Activated CD8-positive, alpha-beta memory T cell treated with anti-CD3 and anti-CD28 coated beads, Interleukin-2, amount 10 ng/mL, durations not matched to agents 7 days and 5 days (primary cell): ENCODE data around the gene CFAP65. TPM values are rescaled to one million over a fixed set of nuclear protein-coding genes. Genes with fewer than 3 reads are reported as not detected.
A peak's percentile ranks its signal among the peaks of the same experiment; 100 is the strongest.

Experiments used
- ATAC-seq: fragments of 150-1000 bp; cut with Tn5 transposase; one replicate; pipeline ENCODE4 v1.10.0; 2021; ENCODE audit warnings: moderate library complexity
- CTCF ChIA-PET: fragments of 350-600 bp; sonication (Branson Sonifier 250); formaldehyde crosslinking; loops from one replicate; lab custom pipeline; 2021; ENCODE audit warnings: antibody characterized with exemption; lab: Charles Lee
- DNase-seq: peaks from one replicate; pipeline ENCODE4 v3.0.0-alpha.2; 2020
- H3K27ac Mint-ChIP-seq: one replicate; pipeline ENCODE4 v1.8.0; 2021; ENCODE audit warnings: mild to moderate bottlenecking, mixed read lengths
- H3K27me3 Mint-ChIP-seq: one replicate; pipeline ENCODE4 v1.8.0; 2021; ENCODE audit warnings: mixed read lengths
- H3K36me3 Mint-ChIP-seq: one replicate; pipeline ENCODE4 v1.8.0; 2021; ENCODE audit warnings: mild to moderate bottlenecking, mixed read lengths
- H3K4me1 Mint-ChIP-seq: one replicate; pipeline ENCODE4 v1.8.0; 2021; ENCODE audit warnings: mixed read lengths
- H3K4me3 Mint-ChIP-seq: one replicate; pipeline ENCODE4 v1.8.0; 2021; ENCODE audit warnings: mild to moderate bottlenecking, moderate library complexity, mixed read lengths
- H3K9me3 Mint-ChIP-seq: one replicate; pipeline ENCODE4 v1.8.0; 2022; ENCODE audit warnings: low read depth, mixed read lengths
- total RNA-seq, 2 experiments: library from RNA; stranded (reverse); gene quantifications; one replicate each; pipeline ENCODE4 v1.2.3, GENCODE V29; 2021

CFAP65 gene
- total RNA-seq, 2 experiments from 2014 or later: not detected

DNA sequence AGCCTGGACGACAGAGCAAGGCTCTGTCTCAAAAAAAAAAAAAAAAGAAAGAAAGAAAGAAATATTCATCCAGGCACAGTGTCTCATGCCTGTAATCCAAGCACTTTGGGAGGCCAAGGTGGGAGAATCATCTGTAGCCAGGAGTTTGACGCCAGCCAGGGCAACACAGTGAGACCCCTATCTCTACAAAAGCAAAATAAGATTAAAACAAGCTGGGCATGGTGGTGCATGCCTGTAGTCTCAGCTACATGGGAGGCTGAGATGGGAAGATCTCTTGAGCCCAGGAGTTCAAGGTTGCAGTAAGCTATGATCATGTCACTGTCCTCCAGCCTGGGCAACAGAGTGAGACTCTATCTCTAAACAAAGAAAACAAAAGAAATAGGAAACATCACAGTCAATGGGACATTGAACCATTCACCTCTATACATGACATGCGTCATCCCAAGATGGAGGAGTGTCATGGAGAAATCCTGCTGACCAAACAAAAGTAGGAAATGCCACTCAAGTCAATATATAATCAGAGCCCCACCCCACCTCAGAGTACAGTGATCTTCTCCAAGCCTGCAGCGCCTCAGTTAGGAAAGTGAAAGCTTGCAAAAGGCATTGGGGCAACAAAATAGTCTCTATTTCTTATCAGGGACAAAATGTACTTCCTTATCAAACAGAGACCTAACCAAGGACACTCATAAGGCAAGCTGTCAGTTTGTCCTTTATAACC lies 66.1 kb downstream of the CFAP65 start:
- no peaks in the 10 kb centered on the region for H3K36me3 Mint-ChIP-seq
- CTCF ChIA-PET: interaction anchor here (0.6 to 1.6 kb wide), 6 partner anchors 9 to 122 kb away, joined by 3 to 5 read pairs (median 4); partner anchors contain the start of gene FEV
- H3K4me1 Mint-ChIP-seq: peaks cover 2% of the 10 kb centered on the region
- no peak overlapping the region for H3K27ac Mint-ChIP-seq
- no peak for DNase-seq
- no peaks in the 10 kb centered on the region for H3K9me3 Mint-ChIP-seq
- no peak overlapping the region for H3K4me3 Mint-ChIP-seq
- H3K27me3 Mint-ChIP-seq: peaks cover 73% of the 10 kb centered on the region
- ATAC-seq: no peak

DNA sequence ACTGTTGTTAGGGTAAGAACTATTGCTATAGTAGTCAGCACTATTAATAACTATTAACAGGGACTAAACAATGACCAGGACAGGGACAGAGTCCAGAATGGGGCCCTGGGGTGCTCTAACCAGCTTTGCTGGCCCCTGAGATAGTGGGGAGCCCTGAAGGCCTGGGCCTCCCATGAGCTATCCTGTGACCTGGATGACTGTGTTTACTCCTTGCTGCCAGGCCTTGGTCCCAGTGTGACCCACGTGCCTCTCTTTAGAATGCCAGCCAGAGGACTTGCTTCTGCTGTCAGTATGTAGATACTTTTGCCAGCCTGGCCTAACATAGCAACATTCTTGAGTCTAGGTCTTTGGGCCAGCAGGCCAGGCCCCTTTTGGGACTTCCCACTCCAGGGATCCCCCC lies 70.4 kb downstream of the CFAP65 start:
- Mint-ChIP-seq H3K36me3 (no peaks in the 10 kb centered on the region), H3K4me1 (no peaks in the 10 kb centered on the region), H3K9me3 (no peaks in the 10 kb centered on the region), H3K27ac (no peak overlapping the region), H3K27me3 (peaks cover 58% of the 10 kb centered on the region), H3K4me3 (no peak overlapping the region)
- no peak for ATAC-seq
- DNase-seq: no peak
- CTCF ChIA-PET: interaction anchor here (1.2 kb wide), 1 partner anchor 9 kb away, joined by 7 read pairs; no protein-coding TSS in a partner anchor

DNA sequence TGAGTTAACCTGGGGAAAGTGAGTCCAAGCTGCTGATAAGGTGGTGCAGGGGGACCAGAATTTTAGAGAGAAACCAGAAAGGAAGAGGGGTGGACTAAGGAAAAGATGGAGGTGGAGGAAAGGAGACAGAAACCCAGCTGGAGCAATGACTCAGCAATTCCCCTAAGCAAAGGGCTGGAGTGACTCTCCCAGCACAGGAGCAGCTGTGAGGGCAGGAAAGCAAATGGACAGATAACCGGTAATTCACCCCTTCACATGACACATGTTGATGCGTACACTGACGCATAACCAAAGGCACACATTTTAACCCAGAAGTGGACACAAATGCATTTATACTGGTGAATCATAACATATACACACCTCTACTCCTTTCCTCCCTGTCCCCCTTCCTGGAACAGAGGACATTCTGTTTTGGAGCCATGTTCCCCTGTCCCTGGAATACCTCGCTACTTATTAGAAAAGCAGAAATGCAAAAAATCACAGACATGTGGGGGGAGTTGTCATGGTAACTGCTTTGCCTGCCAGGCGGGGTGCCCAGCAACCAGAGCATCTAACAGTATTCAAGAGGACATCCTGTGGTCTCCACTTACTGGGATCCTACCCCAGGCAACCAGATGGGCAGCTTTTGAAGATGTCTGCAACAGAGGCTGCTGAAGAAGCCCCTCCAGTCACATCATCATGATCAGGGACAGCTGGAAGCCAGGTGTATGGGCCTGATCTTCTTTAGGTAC lies 77.1 kb downstream of the CFAP65 start:
- CTCF ChIA-PET: interaction anchor here (1.1 to 1.9 kb wide), 4 partner anchors 12 to 94 kb away, joined by 3 to 5 read pairs (median 4); no protein-coding TSS in a partner anchor
- DNase-seq: no peak
- peaks cover 63% of the 10 kb centered on the region for H3K27me3 Mint-ChIP-seq
- no peak overlapping the region for H3K4me3 Mint-ChIP-seq
- H3K27ac Mint-ChIP-seq: no peak overlapping the region
- ATAC-seq: no peak
- H3K9me3 Mint-ChIP-seq: no peaks in the 10 kb centered on the region
- peaks cover 9% of the 10 kb centered on the region for H3K4me1 Mint-ChIP-seq
- peaks cover 4% of the 10 kb centered on the region for H3K36me3 Mint-ChIP-seq

GRCh38 chr2:218963601-218964000 lies 77.7 kb downstream of the CFAP65 start:
- CTCF ChIA-PET: interaction anchor here (1.1 to 2.1 kb wide), 2 partner anchors 17 to 65 kb away, joined by 4 to 6 read pairs; no protein-coding TSS in a partner anchor
- Mint-ChIP-seq H3K36me3 (peaks cover 4% of the 10 kb centered on the region), H3K27ac (no peak overlapping the region), H3K27me3 (peaks cover 66% of the 10 kb centered on the region), H3K4me3 (no peak overlapping the region), H3K4me1 (peaks cover 12% of the 10 kb centered on the region), H3K9me3 (no peaks in the 10 kb centered on the region)
- ATAC-seq: no peak
- DNase-seq: no peak

DNA sequence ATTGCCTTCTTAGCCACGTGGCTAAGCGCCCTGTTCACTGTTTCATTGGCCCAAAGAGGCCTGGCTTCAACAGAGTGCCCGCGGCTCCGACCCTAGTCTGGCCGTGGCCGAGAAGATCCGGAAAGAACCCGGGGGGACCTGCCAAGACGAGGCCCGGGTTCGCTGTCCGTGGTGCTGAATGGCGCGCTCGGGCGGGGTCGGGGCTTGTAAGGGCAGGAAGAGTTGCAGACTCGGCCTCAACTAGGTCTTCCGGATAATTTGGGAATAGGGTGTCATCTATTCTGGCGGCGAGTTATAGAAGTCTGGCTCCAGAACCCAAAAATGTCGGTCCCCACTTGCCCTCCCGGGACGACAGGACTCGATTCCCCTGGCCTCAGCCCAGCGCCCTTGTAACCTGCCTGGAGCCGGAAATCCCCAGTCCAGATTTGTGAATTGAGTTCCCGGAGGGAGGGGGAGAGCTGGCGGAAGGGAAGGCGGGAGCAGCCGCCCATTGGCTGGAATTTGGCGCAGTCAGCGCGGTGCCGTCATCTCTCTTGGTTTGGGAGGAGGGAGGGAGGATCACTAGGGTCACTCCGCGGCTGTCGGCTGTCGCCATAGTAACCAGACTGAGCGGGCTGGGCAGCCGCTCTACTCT lies 78.3 kb downstream of the CFAP65 start:
- Mint-ChIP-seq H3K9me3 (no peaks in the 10 kb centered on the region), H3K4me1 (peaks cover 12% of the 10 kb centered on the region), H3K36me3 (peaks cover 4% of the 10 kb centered on the region), H3K27ac (no peak overlapping the region), H3K27me3 (peaks cover 70% of the 10 kb centered on the region), H3K4me3 (no peak overlapping the region)
- ATAC-seq (no peak), DNase-seq (peak; percentile 72)
- CTCF ChIA-PET: interaction anchor here (1.1 to 2.1 kb wide), 2 partner anchors 17 to 64 kb away, joined by 4 to 6 read pairs; no protein-coding TSS in a partner anchor

GRCh38 chr2:218961651-218962570 lies 79.4 kb downstream of the CFAP65 start:
- H3K27ac Mint-ChIP-seq: no peak overlapping the region
- H3K9me3 Mint-ChIP-seq: no peaks in the 10 kb centered on the region
- no peak for DNase-seq
- peaks cover 4% of the 10 kb centered on the region for H3K36me3 Mint-ChIP-seq
- H3K4me3 Mint-ChIP-seq: no peak overlapping the region
- H3K27me3 Mint-ChIP-seq: peaks cover 78% of the 10 kb centered on the region
- CTCF ChIA-PET: interaction anchor here (2.1 kb wide), 2 partner anchors 18 to 63 kb away, joined by 6 to 9 read pairs; no protein-coding TSS in a partner anchor
- peaks cover 12% of the 10 kb centered on the region for H3K4me1 Mint-ChIP-seq
- ATAC-seq: no peak

GRCh38 chr2:218961229-218961628 lies 80.1 kb downstream of the CFAP65 start:
- H3K4me3 Mint-ChIP-seq: no peak overlapping the region
- no peaks in the 10 kb centered on the region for H3K9me3 Mint-ChIP-seq
- no peak overlapping the region for H3K27ac Mint-ChIP-seq

GRCh38 chr2:218960309-218961165 lies 80.8 kb downstream of the CFAP65 start:
- DNase-seq: peak; percentile 35
- Mint-ChIP-seq H3K36me3 (peaks cover 4% of the 10 kb centered on the region), H3K27ac (no peak overlapping the region), H3K4me3 (peak overlapping the region; percentile 9), H3K27me3 (peaks cover 77% of the 10 kb centered on the region), H3K9me3 (no peaks in the 10 kb centered on the region), H3K4me1 (peaks cover 12% of the 10 kb centered on the region)
- CTCF ChIA-PET: interaction anchor here (0.6 to 2.1 kb wide), 2 partner anchors 19 to 21 kb away, joined by 3 to 9 read pairs; no protein-coding TSS in a partner anchor
- no peak for ATAC-seq

More at GRCh38 chr2:218961229-218961628, 80.1 kb downstream of the CFAP65 start:
- ATAC-seq (no peak), DNase-seq (no peak)
- Mint-ChIP-seq H3K4me1 (peaks cover 12% of the 10 kb centered on the region), H3K36me3 (peaks cover 4% of the 10 kb centered on the region), H3K27me3 (peaks cover 80% of the 10 kb centered on the region)
- CTCF ChIA-PET: interaction anchor here (2.1 kb wide), 2 partner anchors 19 to 62 kb away, joined by 6 to 9 read pairs; no protein-coding TSS in a partner anchor

DNA sequence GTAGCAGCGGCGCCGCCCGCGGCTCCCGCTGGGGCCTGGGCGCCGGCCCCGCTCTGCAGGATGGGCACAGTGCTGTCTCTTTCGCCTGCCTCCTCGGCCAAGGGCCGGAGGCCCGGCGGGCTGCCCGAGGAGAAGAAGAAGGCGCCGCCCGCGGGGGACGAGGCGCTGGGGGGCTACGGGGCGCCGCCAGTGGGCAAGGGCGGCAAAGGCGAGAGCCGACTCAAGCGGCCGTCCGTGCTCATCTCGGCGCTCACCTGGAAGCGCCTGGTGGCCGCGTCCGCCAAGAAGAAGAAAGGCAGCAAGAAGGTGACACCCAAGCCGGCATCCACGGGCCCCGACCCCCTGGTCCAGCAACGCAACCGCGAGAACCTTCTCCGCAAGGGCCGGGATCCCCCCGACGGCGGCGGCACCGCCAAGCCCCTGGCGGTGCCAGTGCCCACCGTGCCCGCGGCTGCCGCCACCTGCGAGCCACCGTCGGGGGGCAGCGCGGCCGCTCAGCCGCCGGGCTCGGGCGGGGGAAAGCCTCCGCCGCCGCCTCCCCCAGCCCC lies 81.5 kb downstream of the CFAP65 start:
- CTCF ChIA-PET: interaction anchor here (1.1 to 2.5 kb wide), 5 partner anchors 20 to 83 kb away, joined by 3 to 17 read pairs (median 3); no protein-coding TSS in a partner anchor
- Mint-ChIP-seq H3K36me3 (peaks cover 4% of the 10 kb centered on the region), H3K9me3 (no peaks in the 10 kb centered on the region), H3K4me1 (peaks cover 12% of the 10 kb centered on the region), H3K27me3 (peaks cover 78% of the 10 kb centered on the region), H3K4me3 (no peak overlapping the region), H3K27ac (no peak overlapping the region)
- peak; percentile 38 for DNase-seq
- ATAC-seq: no peak

DNA sequence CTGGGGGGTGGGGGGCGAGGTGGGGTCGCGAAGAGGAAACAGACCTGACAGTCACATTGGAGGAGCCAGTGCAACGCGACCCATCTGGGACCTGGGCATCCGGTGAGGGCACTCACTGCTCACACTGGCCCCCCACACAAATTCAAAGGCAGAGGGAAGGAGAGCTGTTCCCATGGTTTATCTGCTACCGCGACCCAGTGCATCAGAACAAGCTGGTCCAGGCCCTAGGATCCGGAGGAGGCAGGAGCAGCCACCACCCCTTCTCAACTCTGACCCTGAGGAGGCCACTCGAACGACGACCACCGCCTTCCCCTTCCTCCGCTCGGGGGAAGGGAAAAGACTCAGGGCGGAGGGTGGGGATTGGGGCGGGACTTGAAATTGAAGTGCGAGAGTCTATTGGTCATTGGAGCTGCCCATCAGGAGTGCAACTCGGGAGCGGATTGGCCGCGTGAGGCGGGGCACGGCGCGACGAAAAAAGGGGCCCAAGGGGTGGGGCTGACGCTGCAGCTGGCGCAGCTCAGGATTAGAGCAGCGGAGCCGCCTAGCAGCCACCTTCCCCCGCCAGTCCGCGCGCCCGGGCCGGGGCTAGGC lies 82.1 kb downstream of the CFAP65 start, which contains the start of gene CDK5R2:
CDK5R2 (plus strand) TSS at position 526 of the 591 bp plus-strand sequence. CDS start 155 bp downstream, outside the sequence.
- Mint-ChIP-seq H3K4me3 (peak within 1 kb of the TSS; percentile 59), H3K9me3 (no peaks in the 10 kb centered on the region), H3K27ac (no peak within 1 kb of the TSS), H3K36me3 (peaks cover 4% of the 10 kb centered on the region), H3K27me3 (peaks cover 79% of the 10 kb centered on the region), H3K4me1 (peaks cover 12% of the 10 kb centered on the region)
- peak; percentile 87 for DNase-seq
- ATAC-seq: peak; percentile 98
- CTCF ChIA-PET: interaction anchor here (0.5 to 2.5 kb wide), 6 partner anchors 21 to 458 kb away, joined by 3 to 17 read pairs (median 4); no protein-coding TSS in a partner anchor

- DNase-seq (peak; percentile 38), ATAC-seq (no peak)
- CTCF ChIA-PET: interaction anchor here (1.1 to 2.5 kb wide), 3 partner anchors 17 to 24 kb away, joined by 3 to 17 read pairs (median 5); no protein-coding TSS in a partner anchor
- H3K27ac Mint-ChIP-seq: no peak overlapping the region
- H3K4me1 Mint-ChIP-seq: peaks cover 12% of the 10 kb centered on the region
- no peaks in the 10 kb centered on the region for H3K9me3 Mint-ChIP-seq
- no peak overlapping the region for H3K4me3 Mint-ChIP-seq
- H3K27me3 Mint-ChIP-seq: peaks cover 76% of the 10 kb centered on the region
- peaks cover 4% of the 10 kb centered on the region for H3K36me3 Mint-ChIP-seq
These were observed 83.0 kb downstream of the CFAP65 start for GRCh38 chr2:218958276-218958675.
